ENCODE results near the gene CDK8.
"Not testable (repeated sequence)": the region's sequence is repeated elsewhere in the genome, so short reads cannot be mapped to it uniquely, and the experiment has no call there.

The CDK8 gene

DNA sequence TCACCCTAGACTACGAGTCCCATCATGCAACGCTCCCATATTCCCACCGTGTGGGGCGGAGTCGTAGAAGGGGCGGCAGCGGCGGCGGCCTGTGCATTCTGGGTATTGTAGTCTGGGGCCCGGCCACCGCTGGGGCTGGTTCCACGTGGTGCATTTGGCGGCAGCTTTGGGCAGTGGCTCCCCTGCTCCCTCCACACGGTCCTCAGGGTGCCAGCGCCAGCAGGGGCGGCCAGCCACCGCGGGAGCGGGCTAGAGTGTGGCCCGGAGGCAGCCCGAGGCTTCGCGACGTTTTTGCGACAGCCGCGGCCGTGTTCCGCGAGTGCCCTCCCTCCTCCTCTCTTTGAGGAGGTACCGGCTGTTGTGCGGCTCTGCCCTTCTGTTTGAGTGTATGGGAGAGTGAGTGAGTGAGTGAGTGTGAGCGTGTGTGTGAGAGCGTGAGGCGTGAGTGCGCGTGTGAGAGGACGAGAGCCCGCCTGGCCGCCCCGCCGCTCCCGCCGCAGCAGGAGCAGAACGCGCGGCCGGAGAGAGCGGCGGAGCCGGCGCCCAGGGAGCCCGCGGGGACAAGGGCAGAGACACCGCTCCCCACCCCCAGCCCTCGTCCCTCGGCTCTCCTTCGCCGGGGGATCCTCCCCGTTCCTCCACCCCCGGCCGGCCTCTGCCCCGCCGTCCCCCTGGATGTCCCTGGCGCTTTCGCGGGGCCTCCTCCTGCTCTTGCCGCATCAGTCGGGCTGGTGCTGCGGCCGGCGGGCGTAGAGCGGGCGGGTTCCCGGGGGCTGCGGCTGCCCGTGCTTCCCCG is at the start of gene CDK8:
Gene CDK8, plus strand, starts transcription at position 343 of the 796 bp plus-strand sequence. CDS start 513 bp downstream, outside the sequence.
- DNase-seq, result peak; percentile 99

DNA sequence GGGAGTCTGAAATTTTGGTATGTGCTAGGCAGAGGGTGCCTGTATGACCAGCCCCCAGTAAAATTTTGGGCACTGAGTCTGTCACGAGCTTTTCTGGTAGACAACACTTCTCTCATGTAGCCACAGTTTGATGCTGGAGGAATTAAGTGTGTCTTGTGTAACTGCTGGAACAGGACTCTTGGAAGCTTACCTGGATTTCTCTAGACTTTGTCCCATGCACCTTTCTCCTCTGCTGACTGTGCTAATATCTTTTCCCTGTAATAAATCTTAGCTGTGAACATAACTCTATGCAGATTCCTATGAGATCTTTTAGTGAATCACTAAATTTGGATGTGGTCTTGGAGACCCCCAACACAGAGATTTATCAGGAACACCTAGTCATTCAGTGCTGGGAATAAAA is 45.6 kb upstream of the CDK8 start:
- DNase-seq, result no peak

- no peak for DNase-seq
Observed at GRCh38 chr13:26213345-26213744, 40.6 kb upstream of the CDK8 start.

- DNase-seq, result no peak
Observed at GRCh38 chr13:26213982-26214381, 39.9 kb upstream of the CDK8 start.

GRCh38 chr13:26216042-26216441 is 37.9 kb upstream of the CDK8 start:
- no peak for DNase-seq

DNA sequence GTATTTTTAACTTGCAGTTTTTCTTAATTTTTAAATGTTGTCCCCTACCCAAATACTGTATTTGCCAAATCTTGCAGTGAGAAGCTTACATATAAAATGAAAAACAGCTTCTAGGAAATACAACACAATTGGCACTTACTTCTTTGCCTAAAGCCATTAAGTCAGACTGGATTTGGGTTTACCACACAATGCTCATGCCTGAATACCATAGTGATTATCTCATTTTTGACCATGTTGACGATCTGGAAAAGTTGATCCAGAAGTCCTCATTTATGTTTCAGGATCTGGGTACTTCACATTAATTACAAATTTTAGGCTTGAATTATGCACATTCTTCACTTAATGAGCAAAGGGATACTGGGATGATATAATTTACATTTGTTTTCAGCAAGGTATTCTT is 34.2 kb upstream of the CDK8 start:
- no peak for DNase-seq

DNA sequence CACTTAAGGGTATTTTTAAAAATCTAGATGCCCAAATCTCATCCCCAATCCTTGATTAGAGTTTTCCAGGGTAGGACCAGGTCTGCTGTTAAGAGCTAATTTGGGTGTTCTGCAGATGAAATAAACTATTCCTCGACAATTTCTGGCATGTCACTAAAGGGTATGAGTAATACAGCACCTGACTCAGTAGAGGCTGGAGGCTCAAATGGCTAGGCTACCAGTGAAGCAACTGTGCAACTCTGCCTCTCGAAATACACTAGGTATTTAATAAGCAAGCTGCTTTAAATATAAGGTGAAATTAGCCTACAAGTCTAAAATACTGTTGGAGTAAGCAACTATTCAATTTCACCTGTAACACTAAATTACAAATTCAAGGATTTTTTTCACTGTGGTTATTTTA is 33.4 kb upstream of the CDK8 start:
- DNase-seq, result no peak

DNA sequence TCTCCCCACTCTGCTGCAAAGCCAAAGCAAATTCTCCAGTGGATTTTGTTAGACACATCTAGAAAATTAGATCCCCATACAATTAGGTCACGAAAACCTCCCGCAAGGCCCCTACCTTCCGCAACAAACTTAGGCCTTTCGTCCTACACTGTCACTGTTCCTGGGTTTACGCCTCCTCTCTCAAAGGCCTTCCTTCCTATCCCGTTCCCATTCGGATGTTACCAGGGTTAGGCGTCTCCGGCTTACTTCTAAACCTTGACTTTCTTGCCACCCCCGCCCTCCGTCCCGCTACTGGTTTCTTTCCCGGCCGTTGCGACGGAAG is 32.6 kb upstream of the CDK8 start:
- DNase-seq, result no peak

DNA sequence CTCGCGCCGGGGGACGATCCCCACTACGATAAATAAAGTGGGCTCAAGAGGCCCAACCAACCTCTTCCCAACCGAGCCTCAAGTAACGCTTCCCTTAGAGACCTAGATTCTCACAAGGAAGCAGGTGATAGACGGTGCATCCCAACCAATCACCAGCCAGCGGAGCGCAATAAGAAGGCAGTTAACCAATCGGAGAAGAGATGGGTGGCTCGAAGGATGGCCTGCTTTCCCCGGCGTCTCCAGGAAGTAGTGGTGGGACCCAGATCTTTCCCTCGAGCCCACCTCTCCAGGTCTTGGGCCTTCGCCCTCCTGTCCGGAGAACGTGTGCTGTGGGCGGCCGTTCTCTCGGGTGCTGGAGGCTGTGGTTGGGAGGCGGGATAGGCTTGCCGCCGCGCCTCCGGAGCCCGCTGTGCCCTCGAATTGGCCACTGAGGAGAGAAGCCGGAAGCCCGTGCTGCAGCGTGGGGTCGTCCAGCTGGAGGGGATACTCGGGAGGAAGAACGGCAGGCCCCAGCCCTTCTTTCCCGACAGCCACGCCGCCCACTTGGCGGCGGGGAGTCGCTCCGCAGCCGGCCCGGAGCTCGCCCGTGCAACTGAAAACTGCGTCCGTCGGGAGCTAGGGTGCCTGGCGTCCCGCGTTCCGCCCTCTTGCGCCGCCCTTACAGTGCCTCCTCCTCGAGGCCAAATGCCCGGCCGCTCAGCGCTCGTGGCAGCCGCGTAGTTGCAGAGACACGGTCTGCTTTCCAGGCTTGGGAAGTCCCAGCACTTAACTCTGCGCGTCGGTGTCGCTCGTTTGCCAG is 32.0 kb upstream of the CDK8 start, which contains the start of gene RNF6:
Gene RNF6, minus strand, starts transcription at position 594 of the 799 bp plus-strand sequence. CDS start 2,665 bp downstream, outside the sequence.
- peak; percentile 100 for DNase-seq

GRCh38 chr13:26222520-26223046 is 31.3 kb upstream of the CDK8 start:
- no peak for DNase-seq

GRCh38 chr13:26225896-26226617 is 27.9 kb upstream of the CDK8 start:
- no peak for DNase-seq

DNA sequence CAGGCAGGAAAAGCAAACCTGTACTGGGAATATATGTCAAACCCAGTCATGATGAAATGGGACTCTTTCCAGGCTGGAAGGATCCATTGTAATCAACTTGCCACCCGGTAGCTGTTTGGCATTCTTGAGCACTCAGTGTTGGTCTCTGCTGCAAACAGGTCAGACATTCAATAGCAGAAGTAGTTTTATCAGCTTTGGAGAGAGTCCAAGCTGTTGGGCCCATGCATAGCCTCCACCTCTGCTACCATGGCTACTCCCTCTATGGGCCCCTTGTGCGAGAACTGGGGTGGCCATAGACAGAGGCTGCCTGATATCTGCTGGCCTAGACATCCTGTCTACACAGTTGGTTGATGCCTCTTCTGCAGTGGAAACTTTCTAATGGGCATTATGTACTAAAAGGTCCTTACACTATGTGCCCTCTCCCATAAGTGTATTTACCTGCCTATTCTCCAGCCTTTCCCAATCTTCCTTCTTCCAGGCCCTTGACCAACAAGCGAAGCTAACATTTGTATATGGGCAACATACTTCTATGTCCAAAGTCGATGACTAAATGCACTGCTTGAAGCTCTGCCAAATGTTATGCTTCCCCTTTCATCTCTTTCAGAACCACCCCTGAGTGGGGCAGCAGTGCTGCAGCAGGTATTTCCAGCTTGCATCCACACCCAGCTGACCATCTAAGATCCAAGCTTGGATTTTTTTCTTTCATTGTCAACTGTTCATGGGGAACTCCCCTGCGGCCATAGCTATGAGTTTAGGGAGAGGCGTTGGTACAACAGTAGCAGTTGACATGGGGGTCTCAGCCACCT is 26.6 kb upstream of the CDK8 start:
- no peak for DNase-seq

DNA sequence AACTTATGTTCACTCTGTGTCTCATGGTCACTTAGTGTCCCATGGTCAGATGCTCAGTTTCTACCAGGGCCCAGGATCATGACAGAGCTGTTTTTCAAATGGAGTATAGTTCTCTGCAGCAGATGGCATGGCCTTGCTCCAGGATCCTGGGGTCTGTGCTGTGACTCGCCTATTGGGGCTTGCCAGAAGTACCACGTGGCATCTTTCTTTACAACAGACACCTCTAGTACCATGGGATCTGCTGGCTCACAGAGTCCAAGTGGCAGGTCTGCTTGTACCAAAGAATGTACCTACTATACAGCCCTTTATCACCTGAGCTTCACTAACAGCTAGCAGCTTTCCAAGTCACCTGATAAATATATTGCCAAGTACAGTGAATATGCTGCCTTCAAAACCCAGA is 25.8 kb upstream of the CDK8 start:
- no peak for DNase-seq

- no peak for DNase-seq
Observed at GRCh38 chr13:26229080-26229615, 24.8 kb upstream of the CDK8 start.

GRCh38 chr13:26230703-26231102 is 23.2 kb upstream of the CDK8 start:
- peak; percentile 59 for DNase-seq

DNA sequence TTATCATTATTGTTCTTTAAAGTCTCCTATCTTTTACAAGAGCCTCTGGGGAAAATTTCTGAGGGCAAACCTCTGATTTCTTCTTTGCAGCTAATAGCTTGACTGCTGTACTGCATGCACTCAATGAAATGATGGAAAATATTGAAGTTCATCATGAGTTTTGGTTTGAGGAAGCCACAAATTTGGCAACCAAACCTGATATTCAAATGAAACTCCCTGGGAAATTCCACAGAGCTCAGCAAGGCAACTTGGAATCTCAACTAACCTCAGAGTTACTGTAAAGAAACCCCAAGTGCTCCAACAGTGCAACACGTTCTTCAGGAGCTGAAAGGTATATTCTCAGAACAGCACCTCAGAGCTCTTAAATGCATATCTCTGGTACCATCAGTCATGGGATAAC is 17.6 kb upstream of the CDK8 start:
- DNase-seq, result no peak

- no peak for DNase-seq
Observed at GRCh38 chr13:26246154-26246553, 7.8 kb upstream of the CDK8 start.

- DNase-seq, result no peak
Observed at GRCh38 chr13:26247011-26247410, 6.9 kb upstream of the CDK8 start.

GRCh38 chr13:26247608-26248007 is 6.3 kb upstream of the CDK8 start:
- no peak for DNase-seq

- DNase-seq, result no peak
Observed at GRCh38 chr13:26249551-26249950, 4.4 kb upstream of the CDK8 start.

DNA sequence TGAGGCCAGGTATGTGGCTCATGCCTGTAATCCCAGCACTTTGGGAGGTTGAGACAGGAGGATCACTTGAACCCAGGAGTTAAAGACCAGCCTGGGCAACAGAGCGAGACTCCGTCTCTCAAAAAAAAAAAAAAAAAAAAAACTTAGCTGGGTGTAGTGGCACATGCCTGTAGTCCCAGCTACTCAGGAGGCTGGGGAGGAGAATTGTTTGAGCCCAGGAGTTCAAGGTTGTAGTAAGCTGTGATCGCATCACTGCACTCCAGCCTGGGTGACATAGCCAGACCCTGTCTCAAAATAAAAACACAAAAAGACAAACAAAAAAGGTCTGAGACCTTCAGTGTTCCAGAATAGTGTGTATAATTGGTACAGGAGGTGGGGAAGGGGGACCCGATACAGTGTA is 1.9 kb upstream of the CDK8 start:
- DNase-seq, result not testable (repeated sequence)

GRCh38 chr13:26253262-26253786 is 605 bp upstream of the CDK8 start:
- DNase-seq, result no peak
